ENCODE measurements around the gene GOSR1.

DNA sequence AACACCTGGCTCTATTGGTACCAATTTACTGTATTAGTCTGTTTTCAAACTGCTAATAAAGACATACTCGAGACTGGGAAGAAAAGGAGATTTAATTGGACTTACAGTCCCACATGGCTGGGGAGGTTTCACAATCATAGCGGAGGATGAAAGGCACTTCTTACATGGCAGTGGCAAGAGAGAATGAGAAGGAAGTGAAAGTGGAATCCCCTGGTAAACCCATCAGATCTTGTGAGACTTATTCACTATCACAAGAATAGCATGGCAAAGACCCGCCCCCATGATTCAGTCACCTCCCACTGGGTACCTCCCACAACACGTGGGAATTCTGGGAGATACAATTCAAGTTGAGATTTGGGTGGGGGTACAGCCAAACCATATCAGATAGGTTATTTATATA is 22.6 kb upstream of the GOSR1 start:
- TF ChIP-seq, protein P1, sequence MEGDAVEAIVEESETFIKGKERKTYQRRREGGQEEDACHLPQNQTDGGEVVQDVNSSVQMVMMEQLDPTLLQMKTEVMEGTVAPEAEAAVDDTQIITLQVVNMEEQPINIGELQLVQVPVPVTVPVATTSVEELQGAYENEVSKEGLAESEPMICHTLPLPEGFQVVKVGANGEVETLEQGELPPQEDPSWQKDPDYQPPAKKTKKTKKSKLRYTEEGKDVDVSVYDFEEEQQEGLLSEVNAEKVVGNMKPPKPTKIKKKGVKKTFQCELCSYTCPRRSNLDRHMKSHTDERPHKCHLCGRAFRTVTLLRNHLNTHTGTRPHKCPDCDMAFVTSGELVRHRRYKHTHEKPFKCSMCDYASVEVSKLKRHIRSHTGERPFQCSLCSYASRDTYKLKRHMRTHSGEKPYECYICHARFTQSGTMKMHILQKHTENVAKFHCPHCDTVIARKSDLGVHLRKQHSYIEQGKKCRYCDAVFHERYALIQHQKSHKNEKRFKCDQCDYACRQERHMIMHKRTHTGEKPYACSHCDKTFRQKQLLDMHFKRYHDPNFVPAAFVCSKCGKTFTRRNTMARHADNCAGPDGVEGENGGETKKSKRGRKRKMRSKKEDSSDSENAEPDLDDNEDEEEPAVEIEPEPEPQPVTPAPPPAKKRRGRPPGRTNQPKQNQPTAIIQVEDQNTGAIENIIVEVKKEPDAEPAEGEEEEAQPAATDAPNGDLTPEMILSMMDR (conservative IDR thresholded peaks at IDR 0.05 in 1 of 2, IDR thresholded peaks at IDR 0.05 in 1 of 2; ENCODE audit: low read depth in 1 of 2, low read length in 2 of 2) = no peak
- no peak for TF ChIP-seq EZH2 (IDR thresholded peaks at IDR 0.05; ENCODE audit: low read length, missing control alignments)

Measured in fibroblast of lung (primary cell).